GM21717 (cell line): ENCODE data around the gene BICC1.

ENCODE experiments used
- ATAC-seq: cut with Tn5 transposase; IDR thresholded peaks from one replicate; pipeline ENCODE4 v1.9.1; 2021; ENCODE audit warnings: mild to moderate bottlenecking, moderate library complexity; ENCODE audit not compliant: unreplicated experiment

The BICC1 gene

DNA sequence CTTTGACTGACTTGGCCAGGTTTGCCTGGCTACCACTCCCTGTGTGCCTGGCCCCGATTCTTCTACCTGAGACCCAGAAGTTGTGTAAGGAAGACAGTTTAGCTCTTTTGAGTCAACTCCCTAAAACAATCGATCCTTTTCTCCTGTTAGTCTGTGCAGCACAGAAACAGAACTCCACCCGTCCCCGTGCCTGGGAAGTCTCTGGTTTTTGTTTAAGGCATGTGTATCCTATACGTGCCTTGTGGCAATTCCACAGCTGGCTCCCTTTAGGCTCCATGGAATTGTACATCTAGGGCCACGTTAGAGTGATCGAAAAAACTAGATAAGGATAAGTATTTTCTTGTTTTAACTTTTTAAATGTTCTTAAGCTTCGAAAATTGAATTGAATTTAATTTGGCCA is 131.6 kb downstream of the BICC1 start:
- no peak for ATAC-seq

GRCh38 chr10:58645416-58646146 is 132.9 kb downstream of the BICC1 start:
- ATAC-seq = no peak

- no peak for ATAC-seq
Measured at GRCh38 chr10:58647376-58648112, 134.9 kb downstream of the BICC1 start.

- no peak for ATAC-seq
Measured at GRCh38 chr10:58648131-58648530, 135.5 kb downstream of the BICC1 start.

GRCh38 chr10:58651040-58651439 is 138.4 kb downstream of the BICC1 start:
- ATAC-seq = no peak

GRCh38 chr10:58651742-58652141 is 139.1 kb downstream of the BICC1 start:
- ATAC-seq = no peak

DNA sequence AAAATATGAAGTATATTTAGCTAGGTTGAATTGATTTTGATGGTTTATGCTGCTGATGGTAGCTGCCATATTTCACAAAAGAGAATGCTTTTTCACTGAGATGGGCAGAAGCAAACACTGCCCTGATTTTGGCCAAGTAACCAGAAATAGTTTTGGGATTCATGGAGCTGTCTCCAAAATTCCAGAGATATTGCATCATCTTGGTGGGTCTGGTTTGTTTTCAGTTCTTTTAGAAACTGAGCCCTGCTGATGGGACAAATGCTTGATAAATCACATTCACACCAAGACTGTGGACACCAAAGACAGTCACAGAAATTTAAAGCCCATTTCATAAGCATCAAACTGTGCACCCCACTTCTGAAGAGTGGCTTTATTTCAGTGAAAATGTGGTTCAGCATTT is 140.5 kb downstream of the BICC1 start:
- ATAC-seq = no peak

DNA sequence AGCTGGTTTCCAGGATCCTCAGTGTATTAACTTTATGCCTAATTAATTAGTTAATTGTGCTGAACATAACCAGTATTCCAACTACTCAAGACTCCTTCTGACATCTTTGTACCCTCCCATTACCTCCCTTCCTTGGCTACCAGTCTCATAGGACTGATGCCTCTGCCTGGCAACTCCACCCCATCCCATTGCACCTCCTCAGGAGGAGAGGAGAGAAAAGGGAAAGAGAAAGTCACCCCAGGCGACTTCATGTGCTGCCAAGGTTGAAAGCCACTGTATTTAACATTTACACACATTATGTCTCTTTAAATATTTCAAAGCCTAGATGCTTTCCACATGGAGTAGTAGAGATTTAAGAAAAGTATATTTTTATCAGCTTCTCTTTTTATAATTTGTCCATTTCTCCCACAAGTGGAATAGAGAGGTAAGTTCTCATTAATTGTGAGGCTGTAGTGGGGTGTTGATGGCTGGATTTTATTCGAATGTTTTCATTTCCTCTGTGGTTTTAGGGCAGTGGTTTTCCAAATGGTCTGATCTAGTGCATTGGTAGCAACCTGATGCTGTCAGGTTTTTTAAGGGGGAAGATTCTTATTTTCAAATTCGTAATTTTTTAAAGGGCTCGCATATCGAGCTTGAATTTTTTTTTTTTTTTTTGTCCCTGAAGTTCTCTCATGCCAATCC is 148.0 kb downstream of the BICC1 start:
- no peak for ATAC-seq

- no peak for ATAC-seq
Measured at GRCh38 chr10:58661336-58661735, 148.7 kb downstream of the BICC1 start.

- no peak for ATAC-seq
Measured at GRCh38 chr10:58661902-58662301, 149.2 kb downstream of the BICC1 start.

- ATAC-seq = no peak
Measured at GRCh38 chr10:58662314-58662713, 149.6 kb downstream of the BICC1 start.

DNA sequence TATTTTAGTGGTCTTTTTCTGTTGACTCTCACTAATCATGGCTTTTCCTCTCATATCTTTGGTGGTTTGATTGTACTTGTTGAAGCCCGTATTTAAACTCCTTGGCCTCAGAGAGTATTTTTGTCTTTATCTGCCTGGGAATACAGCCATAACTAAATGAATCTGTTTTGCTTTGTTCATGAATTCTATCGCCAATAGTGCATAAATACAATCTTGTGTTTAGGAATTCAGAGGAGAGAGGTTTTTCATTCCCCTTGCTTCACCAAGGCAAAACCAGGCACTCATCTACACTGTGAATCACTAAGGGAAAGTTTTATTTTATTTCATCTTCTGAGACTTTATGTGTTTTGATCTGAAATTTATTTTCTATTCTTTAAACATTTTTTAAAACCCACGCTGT is 152.7 kb downstream of the BICC1 start:
- ATAC-seq = no peak

DNA sequence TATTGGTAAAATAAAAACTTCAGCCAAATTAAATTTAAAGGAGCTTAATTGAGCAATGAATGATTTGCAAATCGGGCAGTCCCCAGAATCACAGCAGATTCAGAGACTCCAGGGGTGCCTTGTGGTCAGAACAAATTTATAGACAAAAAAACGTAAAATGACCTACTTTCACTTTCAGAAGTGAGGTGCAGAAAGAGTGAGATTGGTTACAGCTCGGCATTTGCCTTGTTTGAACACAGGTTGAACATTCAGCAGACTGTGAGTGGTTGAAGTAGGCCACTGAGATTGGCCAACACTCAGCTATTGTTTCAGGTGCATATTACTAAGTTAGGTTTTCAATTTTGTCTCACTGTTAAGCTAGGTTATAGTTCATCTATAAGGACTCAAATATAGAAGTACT is 153.4 kb downstream of the BICC1 start:
- ATAC-seq = no peak

- ATAC-seq = no peak
Measured at GRCh38 chr10:58667658-58668310, 155.1 kb downstream of the BICC1 start.

GRCh38 chr10:58672845-58673244 is 160.2 kb downstream of the BICC1 start:
- no peak for ATAC-seq

- ATAC-seq = no peak
Measured at GRCh38 chr10:58674251-58674650, 161.6 kb downstream of the BICC1 start.

DNA sequence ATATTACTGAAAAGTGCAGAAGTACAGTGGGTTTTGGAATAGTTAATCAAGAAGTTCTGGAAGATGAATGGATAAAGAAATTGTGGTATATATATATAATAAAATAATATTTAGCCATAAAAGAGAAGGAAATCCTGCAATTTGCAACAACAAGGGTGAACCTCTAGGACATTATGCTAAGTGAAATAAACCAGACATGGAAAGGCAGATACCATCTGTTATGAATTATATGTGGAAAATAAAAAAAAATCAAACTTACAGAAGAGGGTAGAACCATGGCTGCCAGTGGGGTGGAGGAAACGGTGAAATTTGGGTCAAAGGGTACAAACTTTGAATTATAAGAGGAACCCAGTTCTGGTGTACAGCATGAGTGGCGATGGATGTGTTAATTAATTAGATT is 162.6 kb downstream of the BICC1 start:
- no peak for ATAC-seq

DNA sequence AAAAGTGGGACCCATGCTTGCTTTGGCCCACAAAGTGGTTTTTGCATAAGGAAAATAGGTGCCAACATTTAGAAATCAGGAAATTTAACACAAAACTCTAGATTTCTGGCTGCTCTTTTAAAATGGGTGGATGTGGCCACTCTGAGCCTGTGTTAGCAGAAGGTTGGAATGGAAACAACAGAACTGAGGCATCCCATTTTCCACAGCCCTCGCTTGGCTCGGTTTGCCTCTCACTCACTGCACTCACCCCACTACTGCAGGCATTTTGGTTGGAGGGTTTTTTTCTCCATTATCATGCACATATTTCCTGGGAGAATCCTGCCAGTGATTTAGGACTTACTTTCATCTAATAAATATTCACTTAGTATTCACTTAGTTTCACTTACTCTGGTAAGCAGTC is 178.9 kb downstream of the BICC1 start:
- no peak for ATAC-seq

- ATAC-seq = no peak
Measured at GRCh38 chr10:58693919-58694318, 181.2 kb downstream of the BICC1 start.

GRCh38 chr10:58695022-58695421 is 182.3 kb downstream of the BICC1 start:
- no peak for ATAC-seq

GRCh38 chr10:58696736-58697135 is 184.1 kb downstream of the BICC1 start:
- ATAC-seq = no peak
